B cell (primary cell): ENCODE measurements around the gene ARID3A.

Experiments used
- CTCF ChIP-seq: fragments of 200-600 bp; IDR thresholded peaks from one replicate; pipeline ENCODE4 v1.8.0; 2022; ENCODE audit warnings: antibody characterized with exemption, mild to moderate bottlenecking
- EZH2 ChIP-seq: IDR thresholded peaks from 2 replicates; pipeline ENCODE4 v1.6.1; 2012; ENCODE audit warnings: borderline replicate concordance, low read depth, mild to moderate bottlenecking, moderate library complexity, low read length; ENCODE audit not compliant: insufficient read depth, poor library complexity, severe bottlenecking

- no peak for TF ChIP-seq EZH2
- no peak for TF ChIP-seq CTCF
Observed at GRCh38 chr19:988510-988909, 62.7 kb downstream of the ARID3A start.
